AG08395 (cell line): Measurements from ENCODE around the gene SS18L1.
A peak's percentile ranks its signal among the peaks of the same experiment; 100 is the strongest.
"Not testable (repeated sequence)": the region's sequence is repeated elsewhere in the genome, so short reads cannot be mapped to it uniquely, and the experiment has no call there.

Experiments used
- DNase-seq: peaks from one replicate; pipeline ENCODE4 v3.0.0; 2012; ENCODE audit warnings: mixed read lengths, low spot score

The SS18L1 gene

GRCh38 chr20:62143081-62143956, at the start of gene SS18L1, which contains the start of gene PSMA7:
Gene SS18L1 (plus strand): TSS chr20:62143769. CDS start chr20:62143821, 52 bp downstream.
Gene PSMA7 (minus strand): TSS chr20:62143394. CDS start chr20:62143303, 91 bp downstream.
- peak; percentile 92 for DNase-seq

- no peak for DNase-seq
Observed at GRCh38 chr20:62096421-62097380, 46.9 kb upstream of the SS18L1 start.

- DNase-seq: no peak
Observed at GRCh38 chr20:62097881-62098407, 45.6 kb upstream of the SS18L1 start.

- no peak for DNase-seq
Observed at GRCh38 chr20:62101078-62101477, 42.5 kb upstream of the SS18L1 start.

- no peak for DNase-seq
Observed at GRCh38 chr20:62103508-62104233, 39.9 kb upstream of the SS18L1 start.

GRCh38 chr20:62104234-62104789, 39.3 kb upstream of the SS18L1 start:
- DNase-seq: no peak

- DNase-seq: no peak
Observed at GRCh38 chr20:62104791-62105345, 38.7 kb upstream of the SS18L1 start.

- no peak for DNase-seq
Observed at GRCh38 chr20:62105592-62105991, 38.0 kb upstream of the SS18L1 start.

- DNase-seq: no peak
Observed at GRCh38 chr20:62111148-62111547, 32.4 kb upstream of the SS18L1 start.

- no peak for DNase-seq
Observed at GRCh38 chr20:62112368-62112767, 31.2 kb upstream of the SS18L1 start.

GRCh38 chr20:62114894-62115293, 28.7 kb upstream of the SS18L1 start:
- no peak for DNase-seq

GRCh38 chr20:62115800-62116407, 27.7 kb upstream of the SS18L1 start:
- not testable (repeated sequence) for DNase-seq

- no peak for DNase-seq
Observed at GRCh38 chr20:62116558-62117361, 26.8 kb upstream of the SS18L1 start.

- DNase-seq: no peak
Observed at GRCh38 chr20:62117362-62117646, 26.3 kb upstream of the SS18L1 start.

- DNase-seq: no peak
Observed at GRCh38 chr20:62117658-62118057, 25.9 kb upstream of the SS18L1 start.

GRCh38 chr20:62118113-62119043, 25.2 kb upstream of the SS18L1 start:
- no peak for DNase-seq

- DNase-seq: no peak
Observed at GRCh38 chr20:62119115-62119514, 24.5 kb upstream of the SS18L1 start.

GRCh38 chr20:62119591-62120364, 23.8 kb upstream of the SS18L1 start:
- DNase-seq: no peak
